ACHN (cell line): ENCODE measurements around the gene TTC27.

Experiments
- DNase-seq: peaks from one replicate; pipeline ENCODE4 v3.0.0-alpha.2; 2015
- in situ Hi-C: cut with HindIII; loops from 2 replicates; pipeline ENCODE4 v1.10.0; 2017; ENCODE audit warnings: low sequenced_read_pairs, low pct_ligation_motif_present, low pct_unique_long_range_greater_than_20kb

TTC27 gene

GRCh38 chr2:32656069-32656468, 28.2 kb downstream of the TTC27 start:
- in situ Hi-C loops = no loop called here
- DNase-seq = no peak

GRCh38 chr2:32663864-32664263, 36.0 kb downstream of the TTC27 start:
- in situ Hi-C loops = no loop called here
- DNase-seq = no peak

- in situ Hi-C loops = no loop called here
- DNase-seq = no peak
Observed at GRCh38 chr2:32666704-32667103, 38.9 kb downstream of the TTC27 start.

GRCh38 chr2:32668254-32668653, 40.4 kb downstream of the TTC27 start:
- no peak for DNase-seq
- in situ Hi-C loops = no loop called here

- in situ Hi-C loops = no loop called here
- DNase-seq = no peak
Observed at GRCh38 chr2:32671885-32672533, 44.2 kb downstream of the TTC27 start.

GRCh38 chr2:32678825-32679224, 51.0 kb downstream of the TTC27 start:
- peak; percentile 11 for DNase-seq
- in situ Hi-C loops = no loop called here

GRCh38 chr2:32680942-32681341, 53.1 kb downstream of the TTC27 start:
- peak; percentile 24 for DNase-seq
- in situ Hi-C loops = no loop called here

GRCh38 chr2:32683520-32684086, 55.8 kb downstream of the TTC27 start:
- in situ Hi-C loops = no loop called here
- no peak for DNase-seq

GRCh38 chr2:32688541-32688940, 60.7 kb downstream of the TTC27 start:
- DNase-seq = peak; percentile 26
- in situ Hi-C loops = no loop called here

- no peak for DNase-seq
Observed at GRCh38 chr2:32691678-32692077, 63.8 kb downstream of the TTC27 start.

GRCh38 chr2:32696439-32696838, 68.6 kb downstream of the TTC27 start:
- no peak for DNase-seq

More at GRCh38 chr2:32691678-32692077, 63.8 kb downstream of the TTC27 start:
- in situ Hi-C loops = no loop called here

GRCh38 chr2:32697156-32697555, 69.3 kb downstream of the TTC27 start:
- in situ Hi-C loops = no loop called here
- no peak for DNase-seq

More at GRCh38 chr2:32696439-32696838, 68.6 kb downstream of the TTC27 start:
- in situ Hi-C loops = no loop called here

GRCh38 chr2:32699151-32699550, 71.3 kb downstream of the TTC27 start:
- no peak for DNase-seq
- in situ Hi-C loops = no loop called here

GRCh38 chr2:32701806-32702205, 74.0 kb downstream of the TTC27 start:
- in situ Hi-C loops = no loop called here
- DNase-seq = no peak

GRCh38 chr2:32702303-32703064, 74.6 kb downstream of the TTC27 start:
- no peak for DNase-seq
- in situ Hi-C loops = no loop called here

GRCh38 chr2:32706815-32707579, 79.1 kb downstream of the TTC27 start:
- in situ Hi-C loops = no loop called here
- DNase-seq = no peak

GRCh38 chr2:32711219-32711618, 83.4 kb downstream of the TTC27 start:
- no peak for DNase-seq
- in situ Hi-C loops = no loop called here

GRCh38 chr2:32711908-32712501, 84.2 kb downstream of the TTC27 start:
- DNase-seq = no peak
- in situ Hi-C loops = no loop called here

- DNase-seq = no peak
- in situ Hi-C loops = no loop called here
Observed at GRCh38 chr2:32712870-32713269, 85.0 kb downstream of the TTC27 start.
